ENCODE results near the gene TMCC1.

TMCC1 gene

GRCh38 chr3:129940086-129940485 lies 46.6 kb upstream of the TMCC1 start:
- Histone ChIP-seq H3K79me2 (ENCODE audit: insufficient read depth, low read length) (no peaks in the 10 kb centered on the region), H3K4me2 (ENCODE audit: low read depth, low read length, poor library complexity, severe bottlenecking) (no peak overlapping the region), H3K4me3 (ENCODE audit: low read length, poor library complexity, severe bottlenecking) (no peak overlapping the region), H4K20me1 (ENCODE audit: insufficient read depth, low read length, poor library complexity, severe bottlenecking) (no peaks in the 10 kb centered on the region), H3K9me2 (replicated peaks; ENCODE audit: low read depth, low read length) (no peaks in the 10 kb centered on the region), H3K27me3 (ENCODE audit: insufficient read depth, low read length, poor library complexity, severe bottlenecking) (no peaks in the 10 kb centered on the region), H3F3A (ENCODE audit: low read depth) (no peaks in the 10 kb centered on the region), H3K9me3 (ENCODE audit: insufficient read depth, low read depth, low read length) (no peaks in the 10 kb centered on the region), H3K9ac (ENCODE audit: low read depth, low read length, poor library complexity, severe bottlenecking) (no peak overlapping the region), H3K36me3 (ENCODE audit: insufficient read depth, low read length) (no peaks in the 10 kb centered on the region), H3K4me1 (ENCODE audit: insufficient read depth, low read length, poor library complexity, severe bottlenecking) (no peaks in the 10 kb centered on the region), H2AFZ (ENCODE audit: low read length) (no peak overlapping the region)
- no peak for TF ChIP-seq CTCF (conservative IDR thresholded peaks at IDR 0.05; ENCODE audit: low read length)
- no peak for TF ChIP-seq EZH2phosphoT487 (IDR thresholded peaks at IDR 0.05; ENCODE audit: borderline replicate concordance)

DNA sequence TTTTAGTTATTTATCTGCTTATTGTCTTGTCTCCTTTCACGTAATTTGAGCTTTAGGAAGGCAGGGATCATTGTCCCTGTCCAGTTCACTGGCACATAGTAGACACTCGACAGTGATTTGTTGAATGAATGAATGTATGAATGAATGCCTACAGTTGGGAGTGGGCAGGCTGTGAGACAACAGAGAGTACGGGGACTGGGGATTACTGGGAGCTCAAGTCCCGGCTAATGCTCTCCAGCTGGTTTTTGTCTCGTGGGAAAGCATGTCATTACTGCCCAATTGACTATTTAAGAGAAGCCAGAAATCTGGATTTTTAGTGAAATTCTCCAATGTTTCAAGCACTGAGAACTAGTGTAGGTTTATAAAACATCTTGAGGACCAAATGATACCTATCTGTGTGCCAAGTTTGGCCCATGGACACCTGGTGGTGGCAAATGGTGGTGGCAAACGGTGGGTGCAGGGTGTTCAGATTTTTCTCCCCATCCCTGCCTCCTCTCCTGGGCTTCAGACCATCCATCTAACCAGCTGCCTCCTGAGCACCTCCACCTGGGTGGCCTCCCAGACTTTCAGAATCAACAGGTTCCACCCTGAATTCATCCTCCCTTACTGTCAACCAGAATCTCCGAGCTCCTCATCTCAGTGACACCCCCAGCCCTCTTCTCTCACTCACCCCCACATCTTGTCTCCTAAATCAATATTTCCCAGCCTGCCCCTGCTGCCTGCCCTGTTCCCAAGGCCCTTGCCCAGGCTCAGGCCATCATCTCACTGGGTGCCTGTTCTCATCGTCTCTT lies 44.8 kb upstream of the TMCC1 start:
- TF ChIP-seq CTCF (conservative IDR thresholded peaks at IDR 0.05; ENCODE audit: low read length), result peak; percentile 40
- TF ChIP-seq EZH2phosphoT487 (IDR thresholded peaks at IDR 0.05; ENCODE audit: borderline replicate concordance), result no peak
- no peaks in the 10 kb centered on the region for H3K9me2 ChIP-seq (replicated peaks; ENCODE audit: low read depth, low read length)
- no peaks in the 10 kb centered on the region for H3K27me3 ChIP-seq (ENCODE audit: insufficient read depth, low read length, poor library complexity, severe bottlenecking)
- H3K9me3 ChIP-seq (ENCODE audit: insufficient read depth, low read depth, low read length), result no peaks in the 10 kb centered on the region
- no peaks in the 10 kb centered on the region for H3K36me3 ChIP-seq (ENCODE audit: insufficient read depth, low read length)
- no peaks in the 10 kb centered on the region for H3K4me1 ChIP-seq (ENCODE audit: insufficient read depth, low read length, poor library complexity, severe bottlenecking)
- no peaks in the 10 kb centered on the region for H4K20me1 ChIP-seq (ENCODE audit: insufficient read depth, low read length, poor library complexity, severe bottlenecking)
- H3F3A ChIP-seq (ENCODE audit: low read depth), result no peaks in the 10 kb centered on the region
- H3K9ac ChIP-seq (ENCODE audit: low read depth, low read length, poor library complexity, severe bottlenecking), result no peak overlapping the region
- no peaks in the 10 kb centered on the region for H3K79me2 ChIP-seq (ENCODE audit: insufficient read depth, low read length)
- H3K4me3 ChIP-seq (ENCODE audit: low read length, poor library complexity, severe bottlenecking), result no peak overlapping the region
- no peak overlapping the region for H3K4me2 ChIP-seq (ENCODE audit: low read depth, low read length, poor library complexity, severe bottlenecking)
- no peak overlapping the region for H2AFZ ChIP-seq (ENCODE audit: low read length)

- Histone ChIP-seq H3K9me3 (ENCODE audit: insufficient read depth, low read depth, low read length) (no peaks in the 10 kb centered on the region), H4K20me1 (ENCODE audit: insufficient read depth, low read length, poor library complexity, severe bottlenecking) (no peaks in the 10 kb centered on the region), H2AFZ (ENCODE audit: low read length) (no peak overlapping the region), H3K4me1 (ENCODE audit: insufficient read depth, low read length, poor library complexity, severe bottlenecking) (no peaks in the 10 kb centered on the region), H3K4me3 (ENCODE audit: low read length, poor library complexity, severe bottlenecking) (no peak overlapping the region), H3K27me3 (ENCODE audit: insufficient read depth, low read length, poor library complexity, severe bottlenecking) (no peaks in the 10 kb centered on the region), H3K79me2 (ENCODE audit: insufficient read depth, low read length) (no peaks in the 10 kb centered on the region), H3K36me3 (ENCODE audit: insufficient read depth, low read length) (no peaks in the 10 kb centered on the region), H3K9ac (ENCODE audit: low read depth, low read length, poor library complexity, severe bottlenecking) (no peak overlapping the region), H3K9me2 (replicated peaks; ENCODE audit: low read depth, low read length) (no peaks in the 10 kb centered on the region), H3F3A (ENCODE audit: low read depth) (no peaks in the 10 kb centered on the region), H3K4me2 (ENCODE audit: low read depth, low read length, poor library complexity, severe bottlenecking) (no peak overlapping the region)
- TF ChIP-seq EZH2phosphoT487 (IDR thresholded peaks at IDR 0.05; ENCODE audit: borderline replicate concordance) (no peak), CTCF (conservative IDR thresholded peaks at IDR 0.05; ENCODE audit: low read length) (no peak)
Observed at GRCh38 chr3:129937717-129938116, 44.2 kb upstream of the TMCC1 start.
